Heart right ventricle (tissue), 16 donors: ENCODE measurements around the gene USPL1. TPM values are rescaled to one million over a fixed set of nuclear protein-coding genes. Genes with fewer than 3 reads are reported as not detected.

Experiments
- ATAC-seq, 8 donors: fragments of 200-7000 bp; cut with Tn5 transposase; one replicate each; pipeline ENCODE4 v1.9.1; 2020; ENCODE audit warnings: mild to moderate bottlenecking in 8 of 8, moderate library complexity in 8 of 8, moderate number of reproducible peaks in 1 of 8
- DNase-seq, 2 donors: peaks; one replicate each; pipeline ENCODE4 v3.0.0-alpha.2; 2020
- H3K27ac ChIP-seq, 10 donors: fragments of 200-600 bp; sonication (generic) in 2 of 10; one replicate each; pipeline versions ENCODE4 v1.5.0 to v1.8.0; 2020 to 2022; ENCODE audit warnings: mild to moderate bottlenecking in 3 of 10
- H3K27me3 ChIP-seq, 7 donors: fragments of 200-600 bp; one replicate each; pipeline ENCODE4 v1.8.0; 2021 to 2022; ENCODE audit warnings: mild to moderate bottlenecking in 2 of 7
- H3K36me3 ChIP-seq, 9 donors: fragments of 200-600 bp; sonication (generic) in 1 of 9; one replicate each; pipeline versions ENCODE4 v1.5.0 to v1.8.0; 2020 to 2022; ENCODE audit warnings: mild to moderate bottlenecking in 2 of 9
- H3K4me1 ChIP-seq, 9 donors: fragments of 200-600 bp; sonication (generic) in 1 of 9; one replicate each; pipeline versions ENCODE4 v1.5.0 to v1.8.0; 2020 to 2022; ENCODE audit warnings: mild to moderate bottlenecking in 4 of 9
- H3K4me3 ChIP-seq, 10 donors: fragments of 200-600 bp; sonication (generic) in 2 of 10; one replicate each; pipeline versions ENCODE4 v1.5.0 to v1.8.0; 2020 to 2022; ENCODE audit warnings: mild to moderate bottlenecking in 7 of 10, moderate library complexity in 2 of 10
- H3K9me3 ChIP-seq, 11 donors: fragments of 200-600 bp in 10 of 11; sonication (generic) in 2 of 11; one replicate each; pipeline versions ENCODE4 v1.5.0 to v1.8.0; 2013 to 2022; ENCODE audit warnings: mild to moderate bottlenecking in 2 of 11, control low read depth in 1 of 11, moderate library complexity in 1 of 11
- CTCF ChIP-seq, 9 donors: fragments of 200-600 bp; sonication (generic) in 2 of 9; IDR thresholded peaks; one replicate each; pipeline versions ENCODE4 v1.5.0 to v1.8.0; 2021 to 2022; ENCODE audit warnings: antibody characterized with exemption in 9 of 9, mild to moderate bottlenecking in 5 of 9, moderate library complexity in 1 of 9
- WGBS, 2 donors: extraction: QIAGEN DNeasy Blood & Tissue Kit; methylation state at CpG; one replicate each; pipeline ENCODE4 v1.1.7; 2013; ENCODE audit warnings: inconsistent platforms in 1 of 2; 5-methylcytosine and 5-hydroxymethylcytosine counted together
- intact Hi-C, 10 donors: fragments of 100-400 bp; cut with DNase I; formaldehyde crosslinking; loops; one replicate each; pipeline versions ENCODE4 v1.11.1 to v1.14.2; 2022
- polyA plus RNA-seq, 2 donors: library from polyadenylated mRNA; stranded (reverse); fragments of 200-250 nt; gene quantifications; one replicate each; pipeline ENCODE4 v1.2.3, GENCODE V29; 2013
- total RNA-seq, 10 donors: library from RNA; stranded (reverse); fragmentation: NEBNext Ultra II Directional in 3 of 10; extraction: Animal tissue kit (Norgen Biotek cat#: 25700) in 3 of 10; gene quantifications; one replicate each; pipeline versions ENCODE4 v1.2.1 to v1.2.4, GENCODE V29; 2021 to 2023
- donor health status: Arrhythmogenic right ventricular cardiomyopathy.
- donor health status: ischemic (EF 13 %, LVEDD 7.1; RV severe dilation, severe dysfunction).
- donor health status: healthy with polysubstance abuse.
- donor health status: DM: no; HTN: yes; CAD: no.
- donor health status: DM: no; HTN: no; CAD: no.
- donor health status: ischemic (EF 25% LVEDD 6.9; RV normal size, moderate dysfunction).
- donor health status: ischemic (EF 25% LVEDD 5.7; RV mildly dilated, moderate dysfunction).
- donor health status: healthy.
- donor health status: DM: yes; HTN: yes; CAD: no.
- donor health status: Ischemic cardiomyopathy.
- donor health status: ischemic (EF 35%, LVEDD 5.7; RV mildly dilated, moderate dysfunction).
- donor health status: nonischemic (EF 11% LVEDD 7.7; RV severe dilation, severe dysfunction).
- donor health status: DM: yes; HTN: yes; CAD: no.
- donor health status: PGD.
- donor health status: ischemic (EF 29% LVEDD 5.4; RV normal size, mild dysfunction).
- donor health status: nonischemic (EF 23%, LVEDD 6.1; RV moderate dilation, normal function).

Gene USPL1
- total and polyA plus RNA-seq, 12 donors, result 4.9 to 10.6 (median 9.7) TPM

GRCh38 chr13:30615866-30616541 is 1.7 kb upstream of the USPL1 start:
- DNase-seq (no peak), ATAC-seq (no peak)
- Histone ChIP-seq H3K4me3 (peak overlapping the region; percentile 54 to 85 (median 77)), H3K36me3 (peaks cover 0 to 5% (median 0%) of the 10 kb centered on the region in 9 donors), H3K27ac (peak overlapping the region; percentile 96 to 100 (median 99)), H3K27me3 (no peaks in the 10 kb centered on the region), H3K9me3 (no peaks in the 10 kb centered on the region), H3K4me1 (peaks cover 0 to 38% (median 27%) of the 10 kb centered on the region in 9 donors)
- WGBS, 2 donors, result 2 to 3% methylated on average over 7 of the region's 7 CpGs
- intact Hi-C loops, result loop anchor here in 8 of 10 donors (2.0 to 10.0 kb wide), 11 partner anchors 41 to 311 kb away; partner anchors contain the start of genes HMGB1 (in 5 of the 8), KATNAL1 (in 4 of the 8) and UBE2L5 (in 1 of the 8)
- TF ChIP-seq CTCF (IDR thresholded peaks at IDR 0.05), result no peak

- intact Hi-C loops, result loop anchor here in 8 of 10 donors (1.0 to 10.0 kb wide), 13 partner anchors 42 to 312 kb away; partner anchors contain the start of genes HMGB1 (in 7 of the 8), KATNAL1 (in 4 of the 8) and UBE2L5 (in 1 of the 8)
- TF ChIP-seq CTCF (IDR thresholded peaks at IDR 0.05), result peak in 1 of 9 donors; percentile 15
- ATAC-seq (peak; percentile 72 to 83 (median 79)), DNase-seq (peak in 1 of 2 donors; percentile 85)
- 0% methylated on average over 12 of the region's 12 CpGs for WGBS, 2 donors
- Histone ChIP-seq H3K9me3 (no peaks in the 10 kb centered on the region), H3K36me3 (peaks cover 0 to 12% (median 0%) of the 10 kb centered on the region in 9 donors), H3K27me3 (no peaks in the 10 kb centered on the region), H3K27ac (peak overlapping the region; percentile 96 to 100 (median 99)), H3K4me3 (peak overlapping the region; percentile 54 to 85 (median 77)), H3K4me1 (peaks cover 0 to 43% (median 27%) of the 10 kb centered on the region in 9 donors)
Observed at GRCh38 chr13:30616927-30617314, 799 bp upstream of the USPL1 start.

- peaks cover 0 to 26% (median 0%) of the 10 kb centered on the region in 9 donors for H3K36me3 ChIP-seq
- 1% methylated on average over 21 of the region's 21 CpGs for WGBS, 2 donors
- H3K4me1 ChIP-seq, result peaks cover 0 to 52% (median 28%) of the 10 kb centered on the region in 9 donors
- TF ChIP-seq CTCF (IDR thresholded peaks at IDR 0.05), result no peak
- H3K9me3 ChIP-seq, result no peaks in the 10 kb centered on the region
- intact Hi-C loops, result loop anchor here in 6 of 10 donors (5.0 to 10.0 kb wide), 7 partner anchors 54 to 314 kb away; partner anchors contain the start of genes KATNAL1 (in 4 of the 6) and UBE2L5 (in 1 of the 6)
- peak in 1 of 8 donors; percentile 0 for ATAC-seq
- peak overlapping the region; percentile 50 to 100 (median 99) for H3K27ac ChIP-seq
- peak overlapping the region; percentile 63 to 91 (median 80) for H3K4me3 ChIP-seq
- no peaks in the 10 kb centered on the region for H3K27me3 ChIP-seq
- peak in 1 of 2 donors; percentile 16 for DNase-seq
Observed at GRCh38 chr13:30618186-30618929, 638 bp downstream of the USPL1 start.

- Histone ChIP-seq H3K27me3 (no peaks in the 10 kb centered on the region), H3K36me3 (peaks cover 0 to 31% (median 2%) of the 10 kb centered on the region in 9 donors), H3K4me1 (peaks cover 0 to 52% (median 28%) of the 10 kb centered on the region in 9 donors), H3K9me3 (no peaks in the 10 kb centered on the region), H3K27ac (peak overlapping the region in 6 of 10 donors; percentile 96 to 100 (median 99)), H3K4me3 (peak overlapping the region; percentile 63 to 91 (median 80))
- DNase-seq, result no peak
- ATAC-seq, result no peak
- 46 to 56% methylated on average over 3 of the region's 3 CpGs for WGBS, 2 donors
- intact Hi-C loops, result loop anchor here in 6 of 10 donors (5.0 to 10.0 kb wide), 7 partner anchors 53 to 314 kb away; partner anchors contain the start of genes KATNAL1 (in 4 of the 6) and UBE2L5 (in 1 of the 6)
- no peak for TF ChIP-seq CTCF (IDR thresholded peaks at IDR 0.05)
Observed at GRCh38 chr13:30618930-30619279, 1.2 kb downstream of the USPL1 start.
